Uterus (tissue), 2 donors: ENCODE data around the gene FAM227B.

Experiments
- CTCF ChIP-seq, 4 experiments: fragments of 200-600 bp in 2 of 4; fragments of 450-650 bp in 2 of 4; sonication (generic) in 2 of 4; IDR thresholded peaks; one replicate each; pipeline ENCODE4 v1.5.1; 2016 to 2019; ENCODE audit warnings: antibody characterized with exemption in 4 of 4, mild to moderate bottlenecking in 2 of 4, moderate library complexity in 1 of 4
- POLR2A ChIP-seq, 2 donors: fragments of 450-650 bp; IDR thresholded peaks; one replicate each; pipeline ENCODE4 v1.6.1; 2016; ENCODE audit warnings: antibody characterized with exemption in 2 of 2, mild to moderate bottlenecking in 1 of 2, moderate library complexity in 1 of 2

GRCh38 chr15:49558929-49559328 is 61.7 kb downstream of the FAM227B start:
- no peak for TF ChIP-seq CTCF (IDR thresholded peaks at IDR 0.05)
- TF ChIP-seq POLR2A (IDR thresholded peaks at IDR 0.05): no peak
